ENCODE measurements around the gene CDH15.

Gene CDH15

DNA sequence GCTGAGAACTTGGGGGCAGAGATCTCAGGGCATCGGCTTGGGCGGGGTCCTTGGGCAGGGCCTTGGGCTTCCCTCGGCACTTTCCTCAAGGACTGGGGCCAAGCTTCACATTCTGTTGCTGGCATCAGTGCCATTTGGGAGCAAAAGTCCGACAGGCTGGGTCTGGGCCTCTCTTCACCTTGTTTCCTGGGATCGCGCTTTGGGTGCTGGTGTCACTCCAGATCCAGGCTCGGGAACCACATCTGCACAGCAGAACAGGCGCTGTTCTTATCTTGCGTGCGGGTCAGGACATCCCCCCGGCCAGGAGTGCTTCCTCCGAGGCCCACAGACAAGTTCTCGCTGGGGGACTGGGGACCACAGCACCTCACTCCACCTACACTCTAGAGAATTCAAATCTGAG, 31.1 kb upstream of the CDH15 start:
- DNase-seq (ENCODE audit: low read depth in 3 of 3) = no peak

DNA sequence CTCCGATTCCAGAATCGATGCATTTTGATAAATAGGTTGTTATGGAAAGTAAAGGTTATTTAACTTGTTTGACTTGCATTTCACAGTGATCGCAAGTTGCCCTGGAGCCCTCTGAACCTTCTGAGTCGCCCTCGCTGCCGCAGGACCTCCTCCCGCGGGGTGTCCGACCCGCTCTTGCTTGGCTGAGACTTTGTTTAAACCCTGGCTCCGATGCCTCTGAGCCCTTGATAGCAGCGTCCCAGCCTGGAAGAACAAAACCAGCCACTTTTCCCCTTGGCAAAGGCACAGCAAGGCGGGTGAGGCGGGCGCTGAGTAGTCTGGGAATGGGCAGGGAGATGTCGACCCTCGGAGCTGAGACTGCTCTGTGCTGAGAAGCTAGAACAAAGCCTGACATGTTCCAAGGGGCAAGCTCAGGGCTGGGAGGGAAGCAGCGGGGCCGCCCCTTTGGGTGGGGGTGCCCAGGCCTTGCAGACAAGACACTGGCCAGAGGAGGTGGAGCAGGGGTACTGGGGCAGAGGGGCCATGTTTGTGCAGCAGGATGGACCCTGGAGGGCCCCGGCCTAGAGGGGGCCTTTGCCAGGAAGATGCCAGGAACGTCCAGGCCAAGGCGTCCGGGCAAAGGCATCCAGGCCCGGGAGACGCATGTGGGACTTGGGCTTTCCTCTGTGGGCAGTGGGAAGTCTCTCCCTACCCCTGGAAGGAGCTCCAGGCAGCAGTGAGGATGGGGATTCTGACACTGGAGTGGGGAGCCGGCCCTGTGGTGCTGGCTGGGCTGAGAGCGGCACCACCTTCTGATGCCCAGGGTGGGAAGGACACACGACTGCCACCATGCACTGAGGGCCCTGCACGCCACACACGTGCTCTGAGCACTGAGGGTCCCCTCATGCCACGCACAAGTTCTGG, 30.3 kb upstream of the CDH15 start:
- no peak for DNase-seq (ENCODE audit: low read depth in 3 of 3)

- no peak for DNase-seq (ENCODE audit: low read depth in 3 of 3)
Measured at GRCh38 chr16:89141884-89142267, 29.7 kb upstream of the CDH15 start.

DNA sequence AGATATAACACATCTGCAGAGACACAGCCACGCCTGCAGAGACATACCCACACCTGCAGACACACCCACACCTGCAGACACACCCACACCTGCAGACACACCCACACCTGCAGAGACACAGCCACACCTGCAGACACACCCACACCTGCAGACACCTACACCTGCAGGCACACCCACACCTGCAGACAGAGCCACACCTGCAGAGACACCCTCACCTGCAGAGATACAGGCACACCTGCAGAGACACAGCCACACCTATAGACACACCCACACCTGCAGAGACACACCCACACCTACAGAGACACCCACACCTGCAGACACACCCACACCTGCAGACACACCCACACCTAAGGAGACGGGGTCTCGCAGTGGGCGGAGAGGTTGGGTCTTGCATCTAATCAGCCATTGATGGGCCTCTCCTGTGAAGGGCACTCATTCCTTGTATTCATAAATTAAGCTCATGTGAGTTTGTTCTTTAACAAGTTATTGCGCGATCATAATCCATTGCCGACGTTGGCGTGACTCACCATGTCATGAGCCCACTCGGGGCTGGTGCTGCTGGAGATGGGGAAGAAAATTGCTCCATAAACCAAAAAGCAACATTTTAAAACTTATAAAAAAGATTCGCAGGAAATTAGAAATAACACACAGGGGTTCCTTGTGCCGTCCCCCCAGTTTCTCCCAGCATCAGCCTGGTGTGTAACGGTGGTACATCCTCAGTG, 28.9 kb upstream of the CDH15 start:
- no peak for DNase-seq (ENCODE audit: low read depth in 3 of 3)

- no peak for DNase-seq (ENCODE audit: low read depth in 3 of 3)
Measured at GRCh38 chr16:89143201-89143741, 28.3 kb upstream of the CDH15 start.

- no peak for DNase-seq (ENCODE audit: low read depth in 3 of 3)
Measured at GRCh38 chr16:89143911-89144675, 27.5 kb upstream of the CDH15 start.

- DNase-seq (ENCODE audit: low read depth in 3 of 3) = no peak
Measured at GRCh38 chr16:89144681-89145080, 26.9 kb upstream of the CDH15 start.

DNA sequence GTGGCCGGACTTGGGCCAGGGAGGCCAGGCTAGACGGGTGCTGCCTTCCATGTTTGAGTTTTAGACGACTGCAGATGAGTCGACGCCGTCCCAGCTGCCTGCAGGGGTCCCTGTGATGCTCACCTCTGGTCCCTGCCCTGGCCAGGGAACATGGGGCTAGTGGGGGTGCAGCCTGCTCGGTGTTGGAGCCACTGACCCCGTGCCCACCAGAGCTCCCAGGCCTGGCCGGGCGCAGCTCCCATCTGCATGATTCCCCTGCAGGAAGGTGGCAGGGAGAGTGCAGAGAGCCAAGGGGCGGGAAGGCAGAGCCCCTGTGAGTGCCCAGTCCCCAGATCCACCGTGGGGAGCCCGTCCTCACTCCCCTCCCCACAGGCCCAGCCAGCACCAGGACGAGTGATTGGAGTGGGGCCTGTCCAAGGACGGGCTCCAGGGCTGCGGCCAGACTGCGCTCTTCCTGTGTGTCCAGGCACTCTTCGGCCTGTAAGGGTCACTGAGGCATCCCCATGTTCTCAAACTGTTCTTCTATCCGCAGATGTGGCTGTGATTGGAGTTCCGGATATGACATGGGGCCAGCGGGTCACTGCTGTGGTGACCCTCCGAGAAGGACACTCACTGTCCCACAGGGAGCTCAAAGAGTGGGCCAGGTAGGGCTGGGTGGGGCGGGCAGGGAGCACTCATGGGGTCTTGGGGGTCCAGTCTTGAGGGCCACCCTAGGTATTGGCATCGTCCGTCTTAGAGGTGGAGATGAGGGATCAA, 26.0 kb upstream of the CDH15 start:
- DNase-seq (ENCODE audit: low read depth in 3 of 3) = no peak

DNA sequence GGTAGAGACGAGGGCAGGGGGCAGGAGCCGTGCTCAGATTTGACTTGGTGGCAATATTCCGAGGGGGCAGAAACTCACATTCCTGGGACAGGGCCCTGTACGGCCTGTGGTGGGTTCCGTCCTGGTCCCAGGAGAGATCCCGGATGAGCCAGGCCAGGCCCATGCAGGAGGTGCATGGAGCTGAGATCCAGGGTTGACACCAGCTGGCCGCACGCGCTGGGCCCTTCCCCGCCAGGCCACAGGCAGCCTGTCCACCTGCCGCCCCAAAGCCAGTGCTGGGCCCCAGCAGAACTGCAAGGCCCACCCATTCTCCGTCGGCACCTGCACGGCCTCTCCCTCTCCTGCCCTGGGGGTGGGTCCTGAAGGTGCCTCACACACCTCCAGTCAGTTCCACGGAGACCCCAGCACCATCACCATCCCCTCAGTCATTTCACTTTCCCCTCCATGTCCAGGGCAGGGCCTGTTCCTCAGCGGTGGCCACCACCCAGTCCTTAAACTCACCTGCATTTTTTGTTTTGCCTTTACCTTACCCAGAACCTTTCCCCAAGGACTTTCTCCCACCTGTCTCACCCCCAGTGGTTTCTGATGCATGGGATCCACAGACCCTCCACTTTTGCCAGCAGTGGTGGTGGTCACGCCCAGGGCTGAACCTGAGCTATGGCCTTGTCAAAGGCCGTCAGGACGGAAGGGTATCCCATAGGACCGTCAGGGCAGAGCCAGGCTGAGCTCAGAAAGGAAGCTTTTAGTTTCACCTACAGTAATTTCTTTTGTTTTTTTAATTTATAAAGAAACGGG, 25.1 kb upstream of the CDH15 start:
- DNase-seq (ENCODE audit: low read depth in 3 of 3) = no peak

GRCh38 chr16:89147085-89147817, 24.3 kb upstream of the CDH15 start:
- no peak for DNase-seq (ENCODE audit: low read depth in 3 of 3)

GRCh38 chr16:89149386-89149785, 22.2 kb upstream of the CDH15 start:
- DNase-seq (ENCODE audit: low read depth in 3 of 3) = no peak

- DNase-seq (ENCODE audit: low read depth in 3 of 3) = no peak
Measured at GRCh38 chr16:89150090-89150835, 21.3 kb upstream of the CDH15 start.

DNA sequence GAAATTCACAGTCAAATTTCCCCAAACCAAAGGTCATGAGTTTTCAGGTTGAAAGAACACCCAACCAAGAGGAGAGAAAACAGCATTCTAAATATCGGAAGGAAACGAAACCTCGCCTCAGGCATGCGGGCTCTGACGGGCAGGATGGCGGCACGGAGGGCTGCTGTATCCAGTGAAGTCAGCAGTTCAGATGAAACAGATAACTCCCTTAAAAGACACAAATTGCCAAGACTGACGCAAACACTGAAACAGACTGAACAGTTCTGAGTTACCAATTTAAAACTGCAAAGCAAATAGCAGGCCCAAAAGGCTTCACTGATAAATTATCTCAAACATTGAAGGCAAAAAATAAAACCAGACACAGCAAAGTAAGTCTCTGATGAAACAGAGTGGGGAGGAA, 20.6 kb upstream of the CDH15 start:
- DNase-seq (ENCODE audit: low read depth in 3 of 3) = no peak

GRCh38 chr16:89152831-89153700, 18.5 kb upstream of the CDH15 start:
- DNase-seq (ENCODE audit: low read depth in 3 of 3) = no peak

DNA sequence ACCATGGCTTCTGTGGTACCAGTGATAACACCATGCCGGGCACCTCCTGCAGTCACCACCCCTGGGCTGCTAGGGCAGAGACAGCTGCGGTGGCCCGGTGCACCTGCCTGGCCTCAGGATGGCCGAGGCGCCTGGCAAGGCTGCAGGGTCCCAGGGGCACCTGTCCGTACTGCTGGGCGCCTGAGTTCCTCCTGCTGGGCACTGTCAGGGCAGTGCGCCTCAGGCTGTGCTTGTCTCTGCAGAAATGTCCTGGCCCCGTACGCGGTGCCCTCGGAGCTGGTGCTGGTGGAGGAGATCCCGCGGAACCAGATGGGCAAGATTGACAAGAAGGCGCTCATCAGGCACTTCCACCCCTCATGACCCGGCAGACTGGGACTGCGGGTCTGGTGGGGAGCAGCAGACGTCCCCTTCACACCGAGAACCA, 17.7 kb upstream of the CDH15 start:
- no peak for DNase-seq (ENCODE audit: low read depth in 3 of 3)

GRCh38 chr16:89154390-89155183, 17.0 kb upstream of the CDH15 start:
- no peak for DNase-seq (ENCODE audit: low read depth in 3 of 3)

DNA sequence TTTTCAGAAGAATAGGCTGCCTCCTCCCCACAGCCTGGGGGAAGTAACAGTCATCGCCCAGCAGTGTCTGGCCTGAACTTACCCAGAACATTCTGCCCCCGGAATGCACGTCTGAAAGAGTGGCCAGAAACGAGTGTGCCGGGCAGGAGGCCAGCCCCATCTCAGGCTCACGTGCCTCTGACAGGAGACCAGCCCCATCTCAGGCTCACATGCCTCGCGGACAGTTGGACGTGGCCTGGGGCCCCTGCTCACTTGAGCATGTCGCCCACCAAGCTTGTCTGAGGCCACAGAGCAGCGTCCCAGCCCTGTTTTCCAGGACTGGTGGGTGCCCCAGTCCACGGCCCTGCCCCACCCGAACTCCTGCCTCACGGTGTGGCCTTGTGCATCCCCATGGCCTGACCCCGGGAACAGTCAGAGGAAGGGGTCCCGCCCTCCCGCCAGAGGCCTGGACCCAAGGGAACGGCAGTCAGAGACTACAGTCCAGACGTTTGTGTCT, 16.3 kb upstream of the CDH15 start:
- DNase-seq (ENCODE audit: low read depth in 3 of 3) = no peak
